ENCODE results near the gene DBP.

DNA sequence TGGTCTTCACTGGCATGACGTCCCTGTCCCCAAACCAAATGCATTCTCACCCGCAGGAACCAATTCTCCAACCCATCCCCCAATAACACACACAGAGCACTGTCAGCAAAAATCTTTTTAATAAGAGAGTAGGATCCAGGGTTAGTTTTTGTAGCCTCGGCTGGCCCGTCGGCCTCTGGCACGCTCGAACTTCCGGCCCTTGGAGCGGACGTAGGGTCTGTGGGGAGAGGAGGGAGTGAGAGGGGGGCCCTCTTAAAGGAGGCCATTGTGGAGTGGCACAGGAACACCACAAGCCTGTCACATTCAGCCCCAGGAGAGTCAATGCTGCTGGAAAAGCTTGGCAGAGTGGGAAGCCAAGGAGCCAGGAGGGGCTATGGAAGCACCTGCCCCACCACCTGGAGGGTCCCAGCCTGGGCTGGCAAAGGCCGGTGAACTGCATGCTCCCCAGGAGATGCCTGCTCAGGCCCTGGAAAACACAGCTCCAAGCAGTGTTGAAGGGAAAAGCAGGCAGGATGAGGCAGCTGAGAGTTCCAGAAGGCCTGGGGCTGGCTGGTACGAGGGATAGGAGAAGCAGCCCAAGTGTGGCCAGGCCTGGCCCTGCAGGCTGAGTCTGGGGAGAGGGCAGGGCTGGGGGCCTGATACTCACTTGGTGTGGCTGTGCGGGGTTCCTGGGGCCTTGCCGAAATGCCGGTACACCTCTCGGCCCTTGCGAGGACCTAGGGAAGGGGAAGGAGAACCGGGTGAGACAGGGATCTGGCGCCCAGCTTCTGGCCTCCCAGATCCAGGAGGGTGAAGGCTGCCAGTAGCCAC is 21.7 kb downstream of the DBP start:
- TF ChIP-seq TAF1 (IDR thresholded peaks at IDR 0.05; ENCODE audit: borderline replicate concordance, low read depth, low read length) (no peak), POLR2A (IDR thresholded peaks at IDR 0.05; ENCODE audit: low read depth, low read length) (no peak)
